GM18498 (cell line): ENCODE data around the gene MSI2.

Source experiments
- ATAC-seq: cut with Tn5 transposase; IDR thresholded peaks from one replicate; pipeline ENCODE4 v1.9.1; 2021; ENCODE audit warnings: mild to moderate bottlenecking, moderate library complexity; ENCODE audit not compliant: unreplicated experiment

MSI2 gene

DNA sequence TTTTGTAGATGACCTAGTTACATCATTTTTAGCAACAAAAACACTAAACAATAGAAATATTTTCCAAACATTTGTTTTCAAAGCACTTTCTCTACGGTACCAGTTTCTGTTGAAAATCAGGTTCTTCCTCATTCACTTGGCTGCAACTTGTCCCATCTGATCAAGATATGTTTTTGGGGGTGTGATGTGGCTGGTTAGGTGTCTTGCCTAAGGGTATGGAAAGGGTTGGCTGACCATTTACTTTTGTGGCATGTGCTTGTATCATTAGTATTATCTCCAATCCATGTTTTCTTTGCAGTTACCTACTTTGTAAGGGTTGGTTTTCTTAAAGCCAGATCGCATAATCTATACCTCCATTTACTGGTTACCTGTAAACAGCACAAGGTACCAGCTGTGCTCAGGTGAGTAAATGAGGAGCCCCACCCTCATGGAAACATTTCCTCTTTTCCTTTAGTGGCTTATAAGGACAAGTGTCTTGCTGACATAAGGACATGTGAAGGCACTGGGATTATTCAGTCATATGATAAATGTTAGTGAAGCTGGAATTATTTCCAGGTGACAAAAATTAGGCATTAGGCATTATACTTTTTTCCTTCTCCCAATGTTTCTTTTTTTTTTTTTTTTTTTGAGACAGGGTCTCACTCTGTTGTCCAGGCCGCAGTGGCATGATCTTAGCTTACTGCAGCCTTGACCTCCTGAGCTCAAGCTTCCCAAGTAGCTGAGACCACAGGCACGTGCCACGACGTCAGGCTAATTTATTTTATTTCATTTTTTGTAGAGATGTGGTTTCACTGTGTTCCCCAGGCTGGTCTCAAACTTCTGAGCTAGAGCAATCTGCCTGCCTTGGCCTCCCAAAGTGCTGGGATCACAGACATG lies 326.8 kb downstream of the MSI2 start:
- ATAC-seq, result no peak

DNA sequence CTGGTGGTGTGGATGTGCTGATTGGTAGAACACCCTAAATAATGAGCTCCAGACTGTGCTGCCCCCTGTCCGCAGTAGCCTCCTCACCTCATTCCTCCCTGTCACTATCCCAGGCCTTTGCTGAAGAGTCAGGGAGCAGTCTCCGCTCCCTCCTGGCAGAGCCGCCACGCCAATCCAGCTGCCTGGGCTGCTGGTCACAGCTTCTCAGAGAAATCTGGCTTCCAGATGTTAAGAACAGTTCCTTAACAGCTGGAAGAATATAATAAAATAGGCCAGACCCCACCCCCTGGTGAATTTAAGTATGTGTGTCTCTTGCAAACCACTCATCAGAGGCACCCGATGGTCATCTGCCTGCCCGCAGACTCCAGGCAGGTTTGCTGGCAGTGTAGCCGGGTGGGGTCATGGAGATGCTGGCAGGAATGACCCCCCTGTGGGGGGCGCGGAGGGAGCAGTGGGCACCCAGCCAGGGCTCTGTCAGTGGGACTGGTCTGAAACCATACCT lies 327.8 kb downstream of the MSI2 start:
- no peak for ATAC-seq

DNA sequence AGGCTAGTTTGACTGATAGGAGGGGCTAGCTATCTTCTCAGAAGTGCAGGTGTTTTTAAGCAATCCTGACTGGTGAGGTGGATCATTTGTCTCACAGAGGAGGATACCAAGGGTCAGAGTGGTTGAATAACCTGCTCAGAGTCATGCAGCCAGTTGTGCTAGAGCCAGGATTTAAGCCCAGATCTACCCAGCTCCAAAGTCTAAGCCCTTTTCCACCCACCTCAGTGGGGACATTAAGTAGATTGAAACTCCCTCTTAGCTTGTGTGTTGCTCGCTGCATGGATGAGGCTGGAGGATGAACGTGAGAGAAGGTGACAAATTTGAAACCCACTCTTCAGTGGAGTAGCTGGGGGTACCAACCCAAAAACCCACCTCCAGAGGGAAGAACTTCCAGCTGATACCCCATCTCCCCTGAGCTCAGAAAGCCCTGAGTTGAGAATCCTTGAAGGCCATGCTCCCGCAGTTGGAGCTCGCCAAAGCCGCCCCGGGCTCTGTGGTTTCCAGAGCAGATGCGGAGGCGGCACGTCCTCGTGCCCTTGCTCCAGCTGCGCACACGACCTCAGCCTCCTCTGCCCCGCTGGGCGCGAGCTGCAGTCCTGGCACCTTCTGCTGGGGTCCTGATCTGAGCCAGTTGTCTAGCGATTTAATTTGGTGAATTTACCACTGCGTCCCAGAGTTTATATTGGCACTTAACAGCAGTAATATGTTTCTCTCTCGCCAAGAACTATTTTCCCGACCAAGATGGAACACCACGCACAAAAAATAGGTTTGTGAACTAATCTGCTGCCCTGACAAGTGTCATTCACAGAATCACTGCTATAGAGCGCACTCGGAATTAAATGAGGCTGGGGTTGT lies 329.2 kb downstream of the MSI2 start:
- no peak for ATAC-seq

DNA sequence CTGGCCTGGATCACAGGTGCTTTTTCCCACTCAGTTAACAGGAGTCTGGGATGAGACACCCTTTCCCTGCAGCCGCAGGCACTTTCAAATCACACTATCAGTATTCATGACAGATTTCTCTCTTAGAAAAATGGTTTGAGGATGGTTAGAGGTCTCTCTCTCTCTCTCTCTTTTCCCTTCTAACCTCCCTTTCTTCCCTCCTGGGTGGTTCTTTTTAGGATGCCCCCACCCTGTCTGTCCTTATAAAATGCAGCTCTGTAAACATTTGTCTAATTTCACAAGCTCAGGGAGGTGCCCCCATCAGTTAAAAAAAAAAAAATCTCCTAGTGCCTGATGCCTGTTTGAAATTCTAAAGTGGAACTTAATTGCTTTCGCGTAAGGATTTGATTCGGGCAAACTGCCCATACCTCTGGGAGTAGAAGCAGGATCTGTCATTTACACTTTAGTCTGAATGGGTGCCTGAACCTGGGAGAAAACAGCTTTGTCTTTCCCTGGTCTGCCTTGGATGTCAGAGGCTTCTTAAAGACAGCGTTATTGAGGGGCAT lies 329.9 kb downstream of the MSI2 start:
- no peak for ATAC-seq

DNA sequence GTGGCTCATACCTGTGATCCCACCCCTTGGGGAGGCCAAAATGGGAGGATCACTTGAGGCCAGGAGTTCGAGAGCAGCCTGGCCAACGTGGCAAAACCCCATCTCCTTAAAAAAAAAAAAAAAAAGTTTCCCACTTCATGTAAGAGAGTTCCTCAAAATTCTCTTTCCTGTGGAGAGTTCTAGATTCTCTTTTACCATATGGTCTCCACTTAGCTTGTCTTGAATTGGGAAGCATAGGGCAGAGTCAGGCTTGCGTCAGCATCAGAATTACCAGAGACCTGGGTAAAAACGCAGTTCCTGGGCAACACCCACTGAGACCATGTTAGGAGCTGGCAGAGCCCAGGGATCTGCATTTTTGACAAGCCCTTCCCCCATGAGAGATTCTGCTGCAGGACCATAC lies 330.4 kb downstream of the MSI2 start:
- no peak for ATAC-seq

DNA sequence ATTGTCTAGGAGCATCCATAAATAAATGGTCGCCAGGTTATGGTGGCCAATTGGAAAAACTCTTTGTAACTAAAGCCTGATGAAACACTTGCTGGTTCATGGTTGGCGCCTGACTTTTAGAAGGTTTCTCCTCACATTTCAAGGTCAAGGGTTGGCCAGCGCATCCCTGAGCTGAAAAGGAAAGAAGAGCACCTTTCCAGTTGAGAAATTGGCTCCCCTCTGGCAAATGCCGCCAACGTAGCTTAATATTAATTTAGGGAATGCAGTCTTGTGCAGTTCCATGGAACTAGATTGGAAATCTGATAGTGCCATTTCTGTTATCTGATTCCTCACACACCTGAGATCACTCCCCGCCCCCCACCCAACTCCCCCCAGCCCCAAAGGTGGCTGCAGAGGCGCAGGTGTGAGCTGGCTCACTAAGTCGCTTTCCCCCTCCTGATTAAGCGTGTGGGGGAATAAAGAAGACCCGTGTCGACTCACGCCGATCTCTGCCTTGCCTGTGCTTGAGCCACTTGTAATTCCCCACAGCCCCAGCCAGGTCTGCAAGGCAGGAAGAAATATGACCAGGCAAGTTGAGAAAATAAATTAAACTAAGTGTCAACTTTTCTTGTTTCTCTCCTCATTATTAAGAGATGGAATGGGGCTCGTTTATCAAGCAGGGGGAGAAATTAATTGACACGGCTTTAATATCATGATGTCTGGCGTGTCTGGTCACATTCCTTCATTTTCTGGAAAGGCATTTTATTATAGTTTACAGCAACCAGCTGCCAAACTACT lies 331.1 kb downstream of the MSI2 start:
- ATAC-seq, result no peak

DNA sequence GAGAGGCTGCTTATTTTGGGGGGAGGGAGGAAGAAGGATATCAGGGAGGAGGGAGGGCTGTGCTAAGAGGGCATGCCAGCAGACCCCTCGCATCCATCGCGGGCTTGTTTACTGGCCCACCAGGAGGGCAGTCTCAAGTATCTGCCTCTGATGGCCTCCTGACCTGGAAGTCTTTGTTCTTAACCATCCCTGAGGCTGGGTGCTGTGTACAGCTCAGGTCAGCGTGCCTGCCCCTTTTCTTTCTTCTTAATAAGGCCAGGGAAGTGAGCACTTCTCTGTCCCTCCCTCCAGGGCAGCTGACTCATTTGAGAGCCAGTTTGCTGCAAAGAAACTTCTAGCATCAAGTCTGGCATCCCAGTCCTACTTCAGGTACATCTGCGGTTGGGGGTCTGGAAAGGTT lies 331.8 kb downstream of the MSI2 start:
- no peak for ATAC-seq

DNA sequence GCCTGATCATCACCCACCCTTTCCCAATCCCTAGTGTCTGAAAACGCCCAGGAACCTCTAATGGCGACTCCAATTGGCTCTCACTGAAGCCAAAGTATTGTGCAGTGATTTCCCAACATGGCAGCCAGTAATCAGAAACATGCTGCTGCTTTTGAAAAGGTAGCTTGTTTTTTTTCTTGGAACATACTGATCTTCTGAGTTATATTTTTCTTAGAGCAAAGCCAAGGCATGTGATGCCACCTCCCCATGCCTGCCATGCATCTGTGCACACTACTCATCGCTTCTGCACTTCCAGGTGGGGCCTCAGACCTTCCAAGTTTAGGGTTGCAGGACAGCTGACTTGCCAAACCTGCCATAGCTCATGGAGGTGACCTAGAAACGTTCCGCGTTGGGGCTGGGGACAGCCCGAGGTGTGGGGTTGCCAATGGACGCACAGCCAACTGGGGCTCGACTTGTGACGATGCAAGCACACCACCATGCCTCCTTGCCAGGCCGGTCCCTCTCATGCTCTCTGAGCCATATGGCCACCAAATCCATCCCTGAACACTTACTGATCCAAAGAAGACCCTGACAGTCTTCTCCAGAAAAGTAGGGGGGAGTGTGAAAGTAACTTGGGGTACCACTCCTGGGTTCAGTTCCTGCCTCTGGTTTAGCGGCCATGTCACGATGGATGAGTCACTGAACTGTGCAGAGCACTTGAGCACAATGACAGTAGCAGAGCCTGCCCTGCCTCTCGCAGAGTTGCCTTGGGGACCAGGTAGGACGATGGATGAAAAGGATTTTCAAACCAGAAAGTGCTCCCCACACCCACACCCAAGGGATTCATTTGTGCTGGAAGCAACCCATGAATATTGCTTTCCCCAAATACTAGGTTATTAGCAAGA lies 333.1 kb downstream of the MSI2 start:
- no peak for ATAC-seq

DNA sequence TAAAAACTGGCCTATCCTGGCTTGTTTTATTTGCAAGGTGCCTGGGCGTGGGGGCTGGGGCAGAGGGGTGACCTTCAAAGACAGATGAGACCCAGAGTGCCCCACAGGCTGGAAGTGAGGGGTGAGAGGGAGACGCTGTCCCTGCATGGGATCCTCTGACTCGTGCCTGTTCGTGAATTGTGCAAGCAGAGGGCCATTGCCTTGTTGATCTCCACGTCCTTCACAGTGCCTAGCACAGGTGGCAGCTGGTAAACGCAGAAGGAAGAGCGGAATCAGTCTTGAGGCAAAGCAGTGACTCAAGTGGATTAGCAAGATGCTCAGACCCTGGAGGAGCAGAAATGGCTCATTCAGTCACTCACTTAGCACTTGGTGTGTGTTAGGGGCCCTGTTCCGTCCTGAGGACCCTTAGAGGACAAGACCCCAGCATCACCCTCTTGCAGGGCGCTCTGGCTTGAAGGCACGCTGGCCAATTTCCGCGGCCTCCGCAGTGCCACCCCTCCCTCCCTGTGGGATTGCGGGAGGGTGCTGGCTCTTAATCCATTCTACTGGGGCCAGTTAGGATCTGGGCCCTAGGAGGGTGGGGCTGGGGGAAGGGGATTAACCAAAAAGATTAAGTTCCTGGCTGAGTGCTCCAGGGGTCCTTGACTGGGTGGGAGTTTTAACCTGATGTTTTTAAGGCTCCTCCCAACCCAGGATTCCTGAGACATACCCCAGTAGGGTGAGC lies 337.6 kb downstream of the MSI2 start:
- no peak for ATAC-seq

DNA sequence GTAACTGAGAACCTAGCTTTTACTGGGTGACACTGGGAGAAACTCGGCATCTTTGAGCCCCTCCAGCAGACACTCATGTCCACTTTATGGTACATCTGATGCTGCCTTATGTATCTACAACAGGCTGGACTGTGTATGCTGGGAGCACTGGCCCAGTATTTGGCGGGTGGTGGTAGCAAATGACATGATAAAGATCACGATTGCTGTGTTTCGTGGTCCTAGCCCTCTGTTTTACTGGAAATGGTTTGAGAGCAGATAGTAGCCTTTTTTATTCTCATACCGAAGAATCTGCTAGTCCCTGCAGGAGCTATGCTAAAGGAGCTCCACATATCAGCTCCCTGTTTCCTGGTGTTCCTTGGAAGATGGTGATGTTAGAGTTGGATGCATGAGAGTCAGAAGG lies 338.4 kb downstream of the MSI2 start:
- no peak for ATAC-seq

DNA sequence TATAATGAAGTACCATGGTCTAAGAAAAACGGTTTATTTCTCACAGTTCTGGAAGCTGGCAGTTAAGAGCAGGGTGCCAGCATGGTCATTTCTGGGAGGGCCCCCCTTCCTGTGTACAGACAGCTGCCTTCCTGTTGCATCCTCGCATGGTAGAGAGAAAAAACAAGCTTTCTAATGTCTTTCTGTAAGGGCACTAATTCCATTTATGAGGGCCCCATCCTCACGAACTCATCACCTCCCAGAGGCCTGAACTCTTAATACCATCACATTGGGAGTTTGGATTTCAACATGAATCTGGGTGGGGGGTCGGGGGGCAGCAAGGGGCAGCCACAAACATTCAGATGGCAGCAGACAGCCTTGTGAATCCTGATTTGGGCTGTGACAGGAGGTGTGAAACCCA lies 339.1 kb downstream of the MSI2 start:
- no peak for ATAC-seq

DNA sequence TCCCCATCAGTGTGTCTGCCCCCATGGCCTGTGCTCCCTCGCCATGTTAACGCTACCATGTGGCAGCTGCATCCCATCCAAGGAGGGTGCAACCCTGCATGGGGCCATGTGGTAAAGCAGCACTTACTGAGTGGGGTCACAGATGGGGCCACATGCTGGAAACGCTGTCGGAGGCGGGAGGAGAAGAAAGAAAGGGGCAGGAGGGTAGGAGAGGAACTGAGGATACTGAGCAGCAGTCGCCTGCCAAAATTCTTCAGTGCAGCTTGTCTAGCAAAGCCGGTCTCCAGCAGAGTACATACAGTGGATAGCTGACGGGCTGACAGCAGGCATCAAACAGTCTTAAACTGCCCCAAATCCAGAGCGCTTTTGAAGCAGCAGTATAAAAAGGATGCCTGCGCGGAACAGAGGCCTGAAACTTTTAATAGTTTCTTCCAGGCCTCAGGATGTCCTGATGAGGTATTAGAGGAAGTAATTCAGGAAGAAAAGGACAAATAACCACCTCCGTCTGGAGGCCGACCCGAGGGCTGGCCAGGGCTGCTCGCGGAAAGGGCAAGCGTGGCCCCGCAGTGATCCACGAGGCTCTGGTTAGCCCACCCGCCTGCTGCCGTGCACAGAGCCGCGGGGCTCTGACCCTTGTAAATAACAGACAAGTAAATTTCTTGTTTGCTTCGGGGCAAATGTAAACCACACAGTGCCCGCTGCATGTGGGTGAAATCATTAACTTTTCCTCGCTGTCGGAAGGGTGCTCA lies 339.8 kb downstream of the MSI2 start:
- no peak for ATAC-seq

DNA sequence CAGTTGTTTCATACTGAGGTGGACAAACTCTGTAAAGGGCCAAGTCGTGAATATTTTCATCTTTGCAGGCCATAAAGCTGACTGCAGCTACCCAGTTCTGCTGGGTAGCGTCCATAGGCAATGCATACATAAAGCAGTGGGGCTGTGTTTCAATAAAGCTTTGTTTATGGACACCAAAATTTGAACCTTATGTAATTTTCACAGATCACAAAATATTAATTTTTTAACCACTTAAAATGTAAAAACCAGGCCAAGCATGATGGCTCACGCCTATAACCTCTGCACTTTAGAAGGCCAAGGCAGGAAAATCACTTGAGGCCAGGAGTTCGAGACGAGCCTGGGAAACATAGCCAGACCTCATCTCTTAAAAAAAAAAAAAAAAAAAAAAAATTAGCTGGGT lies 340.8 kb downstream of the MSI2 start:
- no peak for ATAC-seq

DNA sequence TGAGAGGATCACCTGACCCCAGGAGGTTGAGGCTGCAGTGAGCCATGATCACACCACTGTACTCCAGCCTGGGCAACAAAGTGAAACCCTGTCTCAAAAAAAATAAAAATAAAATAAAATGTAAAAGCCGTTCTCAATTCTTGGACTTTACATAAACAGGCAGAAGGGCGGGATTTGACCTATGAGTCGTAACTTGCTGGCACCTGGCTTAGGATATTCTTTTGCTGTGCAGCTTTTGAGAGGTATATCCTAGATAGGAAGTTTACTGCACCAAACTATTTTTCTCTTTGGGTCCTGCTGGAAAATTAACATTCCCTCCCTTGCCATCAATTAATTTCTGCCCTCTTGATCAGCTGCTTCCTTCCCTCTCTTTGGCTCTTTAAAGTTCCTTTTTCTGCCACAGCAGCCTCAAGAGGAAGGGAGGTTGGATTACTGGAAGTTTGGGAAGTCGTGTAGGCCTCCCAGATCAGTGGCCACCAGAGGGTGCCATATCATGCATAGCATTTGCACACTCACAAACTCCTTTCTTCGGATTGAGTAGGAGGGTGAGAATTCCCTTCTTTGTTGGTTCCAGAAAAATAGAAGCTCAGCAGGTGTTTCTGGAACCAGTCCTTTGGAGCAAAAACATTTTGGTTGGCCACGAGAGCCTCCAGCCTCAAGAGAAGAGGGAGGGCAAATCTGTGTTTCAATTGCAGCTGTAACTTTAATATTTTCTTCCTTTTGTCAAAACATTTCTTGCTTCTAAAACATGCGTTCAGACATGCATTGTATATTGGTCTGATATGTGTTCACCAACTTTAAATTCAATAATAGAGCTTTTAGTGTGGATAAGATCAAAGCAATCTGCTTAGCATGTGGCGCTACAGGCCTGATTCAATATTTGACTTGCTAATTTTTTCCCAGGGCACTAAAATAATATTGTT lies 341.5 kb downstream of the MSI2 start:
- ATAC-seq, result no peak

DNA sequence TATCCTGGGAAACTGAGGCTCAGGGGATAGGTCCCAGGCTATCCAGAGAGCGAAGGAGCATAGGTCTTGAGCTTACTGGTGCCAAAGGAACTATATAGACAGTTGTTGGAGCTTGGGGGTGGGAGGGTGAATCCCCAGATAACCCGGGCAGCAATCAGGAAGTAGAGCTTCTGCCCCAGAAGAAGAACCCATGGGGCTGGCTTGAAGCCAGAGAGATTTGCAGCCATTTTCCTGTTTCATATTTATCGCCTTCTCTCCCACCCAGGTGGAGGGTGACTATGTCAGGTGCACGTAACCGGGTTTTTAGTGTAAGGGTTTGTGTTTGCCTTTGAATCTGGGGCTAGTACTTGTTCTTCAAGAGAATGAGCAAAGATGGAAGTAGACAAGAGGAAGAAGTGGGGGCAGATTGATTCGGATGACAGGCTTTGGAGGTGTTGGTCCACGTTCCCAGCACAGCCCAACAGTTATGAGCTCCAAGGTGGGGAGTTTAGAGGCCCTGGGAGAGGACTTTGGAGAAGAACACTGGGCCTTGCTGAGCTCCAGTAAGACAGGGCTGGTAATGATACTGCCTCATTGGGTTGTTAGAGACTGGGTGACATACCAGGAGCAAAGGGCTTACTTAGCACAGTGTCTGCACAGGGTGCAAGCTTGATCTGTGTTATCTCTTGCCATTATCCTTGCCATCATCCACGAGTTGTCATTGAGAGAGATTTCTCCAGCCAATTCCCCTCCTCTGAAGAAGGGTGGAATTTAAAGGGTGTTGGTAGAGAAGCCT lies 343.1 kb downstream of the MSI2 start:
- ATAC-seq, result no peak

DNA sequence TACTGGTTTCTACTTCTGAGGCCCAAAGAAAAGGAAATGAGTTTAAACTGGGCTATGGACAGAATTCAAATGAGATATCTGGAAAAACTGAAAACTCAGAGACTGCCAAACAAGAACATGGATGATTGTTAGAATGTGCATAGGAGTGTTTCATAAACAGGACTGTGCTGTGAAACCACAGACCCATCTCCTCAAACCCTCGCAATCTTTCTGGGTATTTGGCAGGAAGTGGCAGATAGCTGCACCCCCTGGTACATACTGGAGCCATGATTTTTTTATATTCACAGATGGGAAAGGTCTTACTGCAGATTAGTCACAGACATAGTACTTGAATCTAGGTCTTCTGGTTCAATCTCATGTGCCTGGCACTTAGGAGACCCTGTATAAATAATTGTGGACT lies 343.8 kb downstream of the MSI2 start:
- no peak for ATAC-seq
